H1 (cell line): ENCODE data around the gene ELP5. TPM values are rescaled to one million over a fixed set of nuclear protein-coding genes. Genes with fewer than 3 reads are reported as not detected.
A peak's percentile ranks its signal among the peaks of the same experiment; 100 is the strongest.

Experiments used
- CTCF ChIA-PET: fragments of 300-600 bp; sonication (Branson Sonifier 250); formaldehyde crosslinking; loops from one replicate; lab custom pipeline; 2021; ENCODE audit not compliant: partially characterized antibody; lab: Charles Lee
- POLR2A ChIA-PET: fragments of 300-600 bp; sonication (Branson Sonifier 250); formaldehyde crosslinking; loops from one replicate; lab custom pipeline; 2021; ENCODE audit warnings: inconsistent platforms; ENCODE audit not compliant: partially characterized antibody; lab: Charles Lee
- DNase-seq, 2 experiments: peaks; one replicate each; pipeline versions ENCODE4 v3.0.0 to v3.0.0-alpha.2; 2010 to 2022; ENCODE audit warnings: low spot score in 2 of 2, low read depth in 1 of 2, mixed read lengths in 1 of 2
- FAIRE-seq: peaks from 2 replicates; lab custom pipeline; 2011; peaks lifted over from hg19 to GRCh38; lab: Jason Lieb, UNC
- H2AFZ ChIP-seq: 2 replicates; pipeline ENCODE4 v1.8.1; 2012; ENCODE audit warnings: low read length, inconsistent platforms
- H2AK5ac ChIP-seq: 2 replicates; pipeline ENCODE4 v1.6.1; 2013; ENCODE audit warnings: low read depth, low read length
- H2BK120ac ChIP-seq: replicated peaks from 2 replicates; pipeline ENCODE3; 2013; ENCODE audit warnings: low read depth, low read length, inconsistent platforms
- H2BK12ac ChIP-seq: 2 replicates; pipeline ENCODE4 v1.6.1; 2013; ENCODE audit warnings: low read depth, low read length
- H2BK15ac ChIP-seq: 2 replicates; pipeline ENCODE4 v1.6.1; 2013; ENCODE audit warnings: low read length
- H2BK20ac ChIP-seq: 2 replicates; pipeline ENCODE4 v1.6.1; 2013; ENCODE audit warnings: low read length
- H2BK5ac ChIP-seq: 2 replicates; pipeline ENCODE4 v1.6.1; 2013; ENCODE audit warnings: low read depth, low read length
- H3K14ac ChIP-seq: 2 replicates; pipeline ENCODE4 v1.6.1; 2013; ENCODE audit warnings: inconsistent platforms; ENCODE audit not compliant: insufficient read length
- H3K18ac ChIP-seq: 2 replicates; pipeline ENCODE4 v1.6.1; 2013; ENCODE audit warnings: low read length; ENCODE audit errors: extremely low read depth
- H3K23ac ChIP-seq: 2 replicates; pipeline ENCODE4 v1.6.1; 2013; ENCODE audit warnings: inconsistent platforms; ENCODE audit not compliant: insufficient read length
- H3K23me2 ChIP-seq: 2 replicates; pipeline ENCODE4 v1.6.1; 2013; ENCODE audit warnings: low read depth, low read length
- H3K27ac ChIP-seq: 2 replicates; pipeline ENCODE4 v1.6.1; 2011; ENCODE audit warnings: low read depth, low read length, inconsistent platforms
- H3K27me3 ChIP-seq, 4 experiments: replicated peaks in 1 of 4; 1 replicate in 1 of 4; 2 replicates in 3 of 4; pipeline versions ENCODE4 v1.6.1 to v1.8.1; 2011 to 2013; ENCODE audit warnings: low read length in 3 of 4, mild to moderate bottlenecking in 3 of 4, inconsistent platforms in 2 of 4, mixed read lengths in 2 of 4, moderate library complexity in 1 of 4; ENCODE audit not compliant: control insufficient read depth in 3 of 4, insufficient read depth in 3 of 4; ENCODE audit errors: extremely low read depth in 1 of 4
- H3K36me3 ChIP-seq, 4 experiments: 2 replicates each; pipeline versions ENCODE4 v1.6.1 to v1.8.1; 2011 to 2013; ENCODE audit warnings: mild to moderate bottlenecking in 4 of 4, low read length in 3 of 4, moderate library complexity in 2 of 4, control low read depth in 1 of 4, inconsistent platforms in 1 of 4; ENCODE audit not compliant: insufficient read depth in 4 of 4, control insufficient read depth in 2 of 4
- H3K4ac ChIP-seq: replicated peaks from 2 replicates; pipeline ENCODE3; 2013; ENCODE audit warnings: low read length, low read depth, mixed read lengths, inconsistent platforms; ENCODE audit not compliant: insufficient read length
- H3K4me1 ChIP-seq, 4 experiments: replicated peaks in 1 of 4; 1 replicate in 1 of 4; 2 replicates in 3 of 4; pipeline versions ENCODE4 v1.6.1 to v1.8.1; 2011 to 2013; ENCODE audit warnings: low read length in 3 of 4, inconsistent platforms in 2 of 4, mixed read lengths in 1 of 4; ENCODE audit not compliant: insufficient read depth in 4 of 4, control insufficient read depth in 3 of 4
- H3K4me2 ChIP-seq, 2 experiments: 2 replicates each; pipeline versions ENCODE4 v1.6.1 to v1.8.1; 2011 to 2013; ENCODE audit warnings: low read depth in 2 of 2, low read length in 2 of 2, control low read depth in 1 of 2, inconsistent platforms in 1 of 2, mild to moderate bottlenecking in 1 of 2; ENCODE audit not compliant: insufficient read depth in 1 of 2
- H3K4me3 ChIP-seq, 4 experiments: fragments of 200-600, 300-600 bp in 1 of 4; sonication (generic), shearing (Covaris generic), sonication (Bioruptor Twin) in 1 of 4; 2 replicates each; pipeline versions ENCODE4 v1.5.1 to v1.8.1; 2011 to 2016; ENCODE audit warnings: low read length in 4 of 4, low read depth in 3 of 4, control low read depth in 2 of 4, inconsistent platforms in 2 of 4, mild to moderate bottlenecking in 2 of 4, mixed read lengths in 1 of 4, moderate library complexity in 1 of 4; ENCODE audit not compliant: insufficient read depth in 2 of 4; ENCODE audit errors: extremely low read depth in 1 of 4
- H3K56ac ChIP-seq: replicated peaks from 2 replicates; pipeline ENCODE3; 2013; ENCODE audit warnings: low read depth, mild to moderate bottlenecking, mixed read lengths, low read length, inconsistent platforms; ENCODE audit not compliant: insufficient read length
- H3K79me1 ChIP-seq: 2 replicates; pipeline ENCODE4 v1.6.1; 2013; ENCODE audit warnings: low read depth, low read length, control low read depth
- H3K79me2 ChIP-seq, 2 experiments: 2 replicates each; pipeline versions ENCODE4 v1.6.1 to v1.8.1; 2012 to 2013; ENCODE audit warnings: low read length in 2 of 2, mild to moderate bottlenecking in 2 of 2, inconsistent platforms in 1 of 2; ENCODE audit not compliant: insufficient read depth in 2 of 2, control insufficient read depth in 1 of 2
- H3K9ac ChIP-seq, 4 experiments: replicated peaks in 1 of 4; 1 replicate in 1 of 4; 2 replicates in 3 of 4; pipeline versions ENCODE4 v1.6.1 to v1.8.1; 2011 to 2013; ENCODE audit warnings: low read depth in 3 of 4, low read length in 3 of 4, control low read depth in 2 of 4, mild to moderate bottlenecking in 2 of 4, moderate library complexity in 2 of 4, inconsistent platforms in 1 of 4; ENCODE audit errors: extremely low read depth in 1 of 4
- H3K9me3 ChIP-seq, 2 experiments: 2 replicates each; pipeline versions ENCODE4 v1.6.1 to v1.8.1; 2012 to 2013; ENCODE audit warnings: mild to moderate bottlenecking in 2 of 2, moderate library complexity in 2 of 2, control low read depth in 1 of 2, inconsistent platforms in 1 of 2, low read depth in 1 of 2, low read length in 1 of 2, mixed read lengths in 1 of 2; ENCODE audit not compliant: insufficient read depth in 2 of 2
- H4K20me1 ChIP-seq, 2 experiments: replicated peaks in 1 of 2; 2 replicates each; pipeline versions ENCODE3 to v1.8.1; 2011 to 2013; ENCODE audit warnings: inconsistent platforms in 2 of 2, low read length in 2 of 2, mild to moderate bottlenecking in 1 of 2; ENCODE audit not compliant: insufficient read depth in 2 of 2, control insufficient read depth in 1 of 2
- H4K5ac ChIP-seq: 2 replicates; pipeline ENCODE4 v1.6.1; 2013; ENCODE audit warnings: low read length, low read depth, mixed read lengths, inconsistent platforms; ENCODE audit not compliant: insufficient read length
- H4K8ac ChIP-seq: 2 replicates; pipeline ENCODE4 v1.8.0; 2013; ENCODE audit warnings: mild to moderate bottlenecking, moderate library complexity, low read length, inconsistent platforms; ENCODE audit not compliant: insufficient read depth; ENCODE audit errors: extremely low read depth
- H4K91ac ChIP-seq: replicated peaks from 2 replicates; pipeline ENCODE3; 2013; ENCODE audit warnings: low read length, mixed read lengths, inconsistent platforms; ENCODE audit not compliant: insufficient read length
- MAFK ChIP-seq: IDR thresholded peaks from 2 replicates; pipeline ENCODE4 v1.6.1; 2012; ENCODE audit warnings: low read depth, mild to moderate bottlenecking, improper control_type of control experiment, low read length
- NANOG ChIP-seq: IDR thresholded peaks from 2 replicates; pipeline ENCODE4 v1.6.1; 2011; ENCODE audit warnings: low read length, low read depth, mild to moderate bottlenecking, inconsistent platforms; ENCODE audit not compliant: insufficient read depth, poor library complexity, severe bottlenecking
- POLR2A ChIP-seq, 2 experiments: IDR thresholded peaks; 1 replicate in 1 of 2; 2 replicates in 1 of 2; pipeline ENCODE4 v1.6.1; 2011; ENCODE audit warnings: low read depth in 2 of 2, low read length in 2 of 2, mild to moderate bottlenecking in 2 of 2; ENCODE audit errors: control extremely low read depth in 1 of 2
- POLR2AphosphoS5 ChIP-seq: IDR thresholded peaks from 2 replicates; pipeline ENCODE4 v1.6.1; 2011; ENCODE audit warnings: low read depth, low read length
- RAD21 ChIP-seq, 2 experiments: IDR thresholded peaks in 1 of 2; conservative IDR thresholded peaks in 1 of 2; 2 replicates each; pipeline ENCODE4 v1.6.1; 2011; ENCODE audit warnings: low read depth in 2 of 2, low read length in 2 of 2, improper control_type of control experiment in 1 of 2, inconsistent platforms in 1 of 2, mild to moderate bottlenecking in 1 of 2, moderate library complexity in 1 of 2
- RBBP5 ChIP-seq: IDR thresholded peaks from 2 replicates; pipeline ENCODE4 v1.7.1; 2012; ENCODE audit warnings: low read depth, mild to moderate bottlenecking, inconsistent platforms, low read length, moderate library complexity, borderline replicate concordance
- SIN3A ChIP-seq, 2 experiments: IDR thresholded peaks in 1 of 2; conservative IDR thresholded peaks in 1 of 2; 2 replicates each; pipeline ENCODE4 v1.6.1; 2011 to 2012; ENCODE audit warnings: low read length in 2 of 2, improper control_type of control experiment in 1 of 2, low read depth in 1 of 2, mild to moderate bottlenecking in 1 of 2
- WGBS, 2 experiments: shearing (Covaris generic) in 1 of 2; methylation state at CpG; one replicate each; pipeline versions ENCODE4 v1.1.6 to v1.1.7; 2013 to 2015; ENCODE audit warnings: low lambda C conversion rate in 2 of 2, mixed read lengths in 2 of 2, inconsistent platforms in 1 of 2, low coverage in 1 of 2, missing lambda C conversion rate in 1 of 2; ENCODE audit not compliant: insufficient replicate concordance in 2 of 2, insufficient coverage in 1 of 2, insufficient read length in 1 of 2; ENCODE audit errors: extremely low coverage in 1 of 2, missing lambda C conversion rate in 1 of 2; 5-methylcytosine and 5-hydroxymethylcytosine counted together
- polyA plus RNA-seq, 7 experiments: library from polyadenylated mRNA; depleted of rRNA in 3 of 7; stranded (reverse) in 5 of 7; unstranded in 2 of 7; fragments of >200 nt in 5 of 7; fragments of 200-250 nt in 2 of 7; gene quantifications; 1 replicate in 5 of 7; 2 replicates in 1 of 7; 4 replicates in 1 of 7; pipeline versions ENCODE4 v1.2.1 to v1.2.3, GENCODE V29; 2011 to 2013; ENCODE audit warnings: missing spikeins in 2 of 7, mixed read lengths in 2 of 7
- total RNA-seq: library from RNA; stranded (reverse); fragmentation: NEBNext Ultra II Directional; extraction: Animal tissue kit (Norgen Biotek cat#: 25700); gene quantifications from 2 replicates; pipeline ENCODE4 v1.2.1, GENCODE V29; 2021
- TF ChIP-seq, protein P1 (sequence below): IDR thresholded peaks from 2 replicates; pipeline ENCODE4 v1.6.1; 2012; ENCODE audit warnings: low read length, inconsistent platforms

The ELP5 gene
- total and polyA plus RNA-seq, 2 of the 8 experiments (the other 6 are each of a cell fraction or from before 2014, with no cell fraction given): 75.4 to 107 TPM

- WGBS, 2 experiments: 65% methylated on average over 11 of the region's 11 CpGs; no CpG with 5 or more reads in 1 of the 2 experiments
- Histone ChIP-seq H3K27ac (peak overlapping the region; percentile 49), H2BK5ac (peak overlapping the region; percentile 80; the same call in 1 of the 2 replicates), H3K4me3 (peak overlapping the region; percentile 76 to 93 (median 86)), H3K4ac (no peak overlapping the region), H3K79me2 (peaks cover 0 to 8% of the 10 kb centered on the region in 2 experiments; a peak in 1 of 4 replicates), H3K79me1 (no peaks in the 10 kb centered on the region; the same call in 1 of the 2 replicates), H3K14ac (no peak overlapping the region), H3K9me3 (no peaks in the 10 kb centered on the region), H4K91ac (no peak overlapping the region), H4K8ac (no peak overlapping the region), H4K5ac (no peak overlapping the region), H3K23me2 (peaks cover 15% of the 10 kb centered on the region; the same call in 1 of the 2 replicates), H3K56ac (no peak overlapping the region), H2BK20ac (no peak overlapping the region), H3K18ac (peak overlapping the region; percentile 65; the same call in 1 of the 2 replicates), H2BK12ac (0 out of 2 replicates have a peak overlapping the region, but pooled peaks have one; percentile 52), H3K4me1 (peaks cover 6 to 30% (median 20%) of the 10 kb centered on the region in 4 experiments), H4K20me1 (peaks cover 10 to 25% of the 10 kb centered on the region in 2 experiments), H3K23ac (no peak overlapping the region), H2AK5ac (no peak overlapping the region), H2AFZ (no peak overlapping the region), H3K9ac (peak overlapping the region in 3 of 4 experiments; percentile 26 to 81 (median 69); a peak in 6 of 7 replicates), H3K36me3 (peaks cover 15 to 38% (median 28%) of the 10 kb centered on the region in 4 experiments; a peak in 7 of 8 replicates), H3K27me3 (no peaks in the 10 kb centered on the region), H3K4me2 (peak overlapping the region; percentile 73 to 80), H2BK120ac (no peak overlapping the region), H2BK15ac (no peak overlapping the region)
- FAIRE-seq (no peak), DNase-seq (peak in 1 of 2 experiments; percentile 73)
- ChIA-PET CTCF (interaction anchor here (0.6 to 4.3 kb wide), 13 partner anchors 10 to 178 kb away, joined by 3 to 46 read pairs (median 4); partner anchors contain the start of genes DVL2, GABARAP and PHF23), POLR2A (interaction anchor here (0.8 to 10.7 kb wide), 21 partner anchors 13 to 215 kb away, joined by 3 to 386 read pairs (median 4); partner anchors contain the start of genes CLDN7, CTDNEP1, DVL2 and ELP5)
- TF ChIP-seq NANOG (no peak), SIN3A (conservative IDR thresholded peaks at IDR 0.05 in 1 of 2, IDR thresholded peaks at IDR 0.05 in 1 of 2; ENCODE audit: low read depth in 1 of 2, low read length in 2 of 2) (peak in 1 of 2 experiments; percentile 30; a peak in 1 of 4 replicates), RBBP5 (0 out of 2 replicates have a peak, but pooled peaks have one; percentile 6), POLR2A (IDR thresholded peaks at IDR 0.05; ENCODE audit: control extremely low read depth in 1 of 2, low read depth in 2 of 2, low read length in 2 of 2) (peak in 1 of 2 experiments; percentile 62; a peak in 2 of 3 replicates), POLR2AphosphoS5 (peak; percentile 69), MAFK (peak; percentile 73; the same call in 1 of the 2 replicates), RAD21 (IDR thresholded peaks at IDR 0.05 in 1 of 2, conservative IDR thresholded peaks at IDR 0.05 in 1 of 2; ENCODE audit: low read depth in 2 of 2, low read length in 2 of 2) (peak; percentile 56 to 71)
- TF ChIP-seq, protein P1, sequence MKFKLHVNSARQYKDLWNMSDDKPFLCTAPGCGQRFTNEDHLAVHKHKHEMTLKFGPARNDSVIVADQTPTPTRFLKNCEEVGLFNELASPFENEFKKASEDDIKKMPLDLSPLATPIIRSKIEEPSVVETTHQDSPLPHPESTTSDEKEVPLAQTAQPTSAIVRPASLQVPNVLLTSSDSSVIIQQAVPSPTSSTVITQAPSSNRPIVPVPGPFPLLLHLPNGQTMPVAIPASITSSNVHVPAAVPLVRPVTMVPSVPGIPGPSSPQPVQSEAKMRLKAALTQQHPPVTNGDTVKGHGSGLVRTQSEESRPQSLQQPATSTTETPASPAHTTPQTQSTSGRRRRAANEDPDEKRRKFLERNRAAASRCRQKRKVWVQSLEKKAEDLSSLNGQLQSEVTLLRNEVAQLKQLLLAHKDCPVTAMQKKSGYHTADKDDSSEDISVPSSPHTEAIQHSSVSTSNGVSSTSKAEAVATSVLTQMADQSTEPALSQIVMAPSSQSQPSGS: no peak
These were observed 31.3 kb upstream of the ELP5 start for GRCh38 chr17:7220593-7221277.
